K562 (cell line): ENCODE data around the gene RUNX1. TPM values are rescaled to one million over a fixed set of nuclear protein-coding genes. Genes with fewer than 3 reads are reported as not detected.

Experiments used
- BRD9 ChIP-seq: fragments of 450-650 bp; IDR thresholded peaks from 2 replicates; pipeline ENCODE4 v1.6.1; 2018; ENCODE audit warnings: low read depth; ENCODE audit not compliant: partially characterized antibody
- GTF2F1 ChIP-seq: IDR thresholded peaks from 2 replicates; pipeline ENCODE4 v1.6.1; 2011; ENCODE audit warnings: low read depth, low read length, improper control_type of control experiment
- MAZ ChIP-seq, 2 experiments: fragments of 450-650 bp in 1 of 2; sonication (generic) in 1 of 2; formaldehyde crosslinking; IDR thresholded peaks in 1 of 2; conservative IDR thresholded peaks in 1 of 2; 2 replicates each; pipeline versions ENCODE4 v1.4.0 to v1.5.0; 2020; ENCODE audit warnings: mild to moderate bottlenecking in 1 of 2, missing genetic modification reagents in 1 of 2
- MBD2 ChIP-seq: sonication (generic); IDR thresholded peaks from 2 replicates; pipeline ENCODE4 v1.6.1; 2016; ENCODE audit warnings: low read depth, borderline replicate concordance
- MEIS2 ChIP-seq: fragments of 450-650 bp; IDR thresholded peaks from 2 replicates; pipeline ENCODE4 v1.6.1; 2014; ENCODE audit warnings: mild to moderate bottlenecking; ENCODE audit not compliant: partially characterized antibody
- NFE2 ChIP-seq: IDR thresholded peaks from 2 replicates; pipeline ENCODE4 v1.6.1; 2014; ENCODE audit warnings: antibody characterized with exemption, low read depth
- PRPF4 ChIP-seq: fragments of 200-400 bp; formaldehyde crosslinking; IDR thresholded peaks from one replicate; pipeline ENCODE4 v1.6.1; 2017; ENCODE audit warnings: low read length, low read depth, mild to moderate bottlenecking; ENCODE audit not compliant: insufficient read depth, poor library complexity, severe bottlenecking
- SMAD2 ChIP-seq: fragments of 150-350 bp; IDR thresholded peaks from 2 replicates; pipeline ENCODE4 v1.6.1; 2014; ENCODE audit warnings: low read depth, mild to moderate bottlenecking, low read length
- SMARCA5 ChIP-seq: fragments of 450-650 bp; IDR thresholded peaks from 2 replicates; pipeline ENCODE4 v1.6.1; 2016
- SREBF2 ChIP-seq: sonication (generic); formaldehyde crosslinking; IDR thresholded peaks from 2 replicates; pipeline ENCODE4 v1.4.0; 2020; ENCODE audit warnings: mild to moderate bottlenecking, missing genetic modification reagents
- TAF15 ChIP-seq: fragments of 200-400 bp; formaldehyde crosslinking; IDR thresholded peaks from 2 replicates; pipeline ENCODE4 v1.6.1; 2017; ENCODE audit warnings: mild to moderate bottlenecking, low read depth, low read length, moderate library complexity
- TAF7 ChIP-seq: fragments of 450-650 bp; IDR thresholded peaks from 2 replicates; pipeline ENCODE4 v1.6.1; 2016; ENCODE audit warnings: missing genetic modification characterization, missing compliant biosample characterization
- XRCC4 ChIP-seq: IDR thresholded peaks from one replicate; pipeline ENCODE4 v1.6.1; 2011; ENCODE audit not compliant: insufficient read depth, insufficient read length; ENCODE audit errors: extremely low read depth
- ZBED1 ChIP-seq: IDR thresholded peaks from 2 replicates; pipeline ENCODE4 v1.6.1; 2014
- ZFP36 ChIP-seq: fragments of 150-350 bp; IDR thresholded peaks from 2 replicates; pipeline ENCODE4 v1.6.1; 2018; ENCODE audit warnings: low read length, low read depth; ENCODE audit not compliant: partially characterized antibody
- ZNF165 ChIP-seq: fragments of 250-450 bp; sonication (Bioruptor Pico); IDR thresholded peaks from 2 replicates; pipeline ENCODE4 v1.4.0; 2020; ENCODE audit warnings: borderline replicate concordance
- ZNF316 ChIP-seq: fragments of 450-650 bp; IDR thresholded peaks from 2 replicates; pipeline ENCODE4 v1.6.1; 2016
- polyA plus RNA-seq, 8 experiments: library from polyadenylated mRNA; depleted of rRNA in 4 of 8; stranded (reverse) in 5 of 8; unstranded in 3 of 8; fragments of >200 nt; fragmentation: Nextera tagmentation in 2 of 8; fragmentation: Illumina TruSeq in 1 of 8; extraction: Ambion mirVana in 2 of 8; extraction: Trizol in 1 of 8; gene quantifications; 2 replicates each; pipeline versions ENCODE4 v1.2.1 to v1.2.3, GENCODE V29; 2011 to 2014; ENCODE audit warnings: inconsistent platforms in 1 of 8, missing spikeins in 1 of 8
- total RNA-seq, 7 experiments: library from RNA; depleted of rRNA in 6 of 7; stranded (reverse); fragments of >200 nt in 6 of 7; fragmentation: Illumina TruSeq in 2 of 7; extraction: Trizol in 2 of 7; gene quantifications; 2 replicates each; pipeline versions ENCODE4 v1.2.1 to v1.2.3, GENCODE V29; 2011 to 2021; ENCODE audit warnings: low replicate concordance in 1 of 7
- TF ChIP-seq, protein P1 (sequence below): fragments of 200-800 bp; sonication (Bioruptor generic); IDR thresholded peaks from 2 replicates; pipeline ENCODE4 v1.6.1; 2016; ENCODE audit warnings: missing genetic modification characterization, missing compliant biosample characterization
- TF ChIP-seq, protein P2 (sequence below): fragments of 450-650 bp; formaldehyde crosslinking; IDR thresholded peaks from 2 replicates; pipeline ENCODE4 v1.4.0; 2022; ENCODE audit warnings: missing genetic modification characterization
- TF ChIP-seq, protein P3 (sequence below), 3 experiments: IDR thresholded peaks in 2 of 3; conservative IDR thresholded peaks in 1 of 3; 2 replicates each; pipeline ENCODE4 v1.5.1; 2011 to 2012; ENCODE audit warnings: low read length in 3 of 3, mild to moderate bottlenecking in 3 of 3, control low read depth in 2 of 3, improper control_type of control experiment in 1 of 3, inconsistent platforms in 1 of 3, low read depth in 1 of 3, mixed read lengths in 1 of 3, moderate library complexity in 1 of 3; ENCODE audit not compliant: insufficient read depth in 2 of 3
- TF ChIP-seq, protein P4 (sequence below): fragments of 450-650 bp; formaldehyde crosslinking; conservative IDR thresholded peaks from 2 replicates; pipeline ENCODE4 v1.4.0; 2022; ENCODE audit warnings: mild to moderate bottlenecking, missing genetic modification characterization

The RUNX1 gene
- total and polyA plus RNA-seq, 9 of the 15 experiments (the other 6 are each of a cell fraction or from before 2014, with no cell fraction given), result 2.2 to 68.6 (median 17.8) TPM

DNA sequence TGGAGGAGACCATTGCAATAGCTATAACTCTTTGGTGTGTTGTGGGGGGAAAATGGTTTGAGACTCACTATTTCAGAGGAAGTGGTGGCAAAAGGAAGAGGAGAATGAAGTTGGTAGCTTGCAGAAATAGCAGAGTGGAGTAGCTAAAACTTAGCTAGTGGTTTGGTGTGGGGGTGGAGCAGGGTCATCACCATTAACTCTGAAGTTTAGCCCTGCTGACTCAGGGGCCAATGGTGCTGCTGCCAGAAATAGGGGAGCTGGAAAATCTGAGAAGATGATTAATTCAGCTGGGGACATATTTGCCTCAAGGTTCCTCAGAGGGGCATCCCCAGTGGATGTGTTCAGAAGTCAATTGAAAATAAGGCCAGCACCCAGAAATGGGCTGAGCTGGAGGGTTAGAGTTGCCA lies 65.4 kb downstream of the RUNX1 start (continued):
- TF ChIP-seq, protein P1, sequence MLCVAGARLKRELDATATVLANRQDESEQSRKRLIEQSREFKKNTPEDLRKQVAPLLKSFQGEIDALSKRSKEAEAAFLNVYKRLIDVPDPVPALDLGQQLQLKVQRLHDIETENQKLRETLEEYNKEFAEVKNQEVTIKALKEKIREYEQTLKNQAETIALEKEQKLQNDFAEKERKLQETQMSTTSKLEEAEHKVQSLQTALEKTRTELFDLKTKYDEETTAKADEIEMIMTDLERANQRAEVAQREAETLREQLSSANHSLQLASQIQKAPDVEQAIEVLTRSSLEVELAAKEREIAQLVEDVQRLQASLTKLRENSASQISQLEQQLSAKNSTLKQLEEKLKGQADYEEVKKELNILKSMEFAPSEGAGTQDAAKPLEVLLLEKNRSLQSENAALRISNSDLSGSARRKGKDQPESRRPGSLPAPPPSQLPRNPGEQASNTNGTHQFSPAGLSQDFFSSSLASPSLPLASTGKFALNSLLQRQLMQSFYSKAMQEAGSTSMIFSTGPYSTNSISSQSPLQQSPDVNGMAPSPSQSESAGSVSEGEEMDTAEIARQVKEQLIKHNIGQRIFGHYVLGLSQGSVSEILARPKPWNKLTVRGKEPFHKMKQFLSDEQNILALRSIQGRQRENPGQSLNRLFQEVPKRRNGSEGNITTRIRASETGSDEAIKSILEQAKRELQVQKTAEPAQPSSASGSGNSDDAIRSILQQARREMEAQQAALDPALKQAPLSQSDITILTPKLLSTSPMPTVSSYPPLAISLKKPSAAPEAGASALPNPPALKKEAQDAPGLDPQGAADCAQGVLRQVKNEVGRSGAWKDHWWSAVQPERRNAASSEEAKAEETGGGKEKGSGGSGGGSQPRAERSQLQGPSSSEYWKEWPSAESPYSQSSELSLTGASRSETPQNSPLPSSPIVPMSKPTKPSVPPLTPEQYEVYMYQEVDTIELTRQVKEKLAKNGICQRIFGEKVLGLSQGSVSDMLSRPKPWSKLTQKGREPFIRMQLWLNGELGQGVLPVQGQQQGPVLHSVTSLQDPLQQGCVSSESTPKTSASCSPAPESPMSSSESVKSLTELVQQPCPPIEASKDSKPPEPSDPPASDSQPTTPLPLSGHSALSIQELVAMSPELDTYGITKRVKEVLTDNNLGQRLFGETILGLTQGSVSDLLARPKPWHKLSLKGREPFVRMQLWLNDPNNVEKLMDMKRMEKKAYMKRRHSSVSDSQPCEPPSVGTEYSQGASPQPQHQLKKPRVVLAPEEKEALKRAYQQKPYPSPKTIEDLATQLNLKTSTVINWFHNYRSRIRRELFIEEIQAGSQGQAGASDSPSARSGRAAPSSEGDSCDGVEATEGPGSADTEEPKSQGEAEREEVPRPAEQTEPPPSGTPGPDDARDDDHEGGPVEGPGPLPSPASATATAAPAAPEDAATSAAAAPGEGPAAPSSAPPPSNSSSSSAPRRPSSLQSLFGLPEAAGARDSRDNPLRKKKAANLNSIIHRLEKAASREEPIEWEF, result no peak
- TF ChIP-seq SMARCA5 (no peak), SMAD2 (no peak), ZNF165 (CRISPR knock-in tag) (no peak), ZFP36 (peak; percentile 13), PRPF4 (no peak), BRD9 (no peak), MEIS2 (peak; percentile 46), TAF7 (tag) (peak; percentile 46; the same call in 1 of the 2 replicates), ZBED1 (no peak), TAF15 (no peak), XRCC4 (no peak), ZNF316 (peak; percentile 56), MBD2 (no peak), MAZ (CRISPR knock-in tag; conservative IDR thresholded peaks at IDR 0.05 in 1 of 2, IDR thresholded peaks at IDR 0.05 in 1 of 2) (0 out of 4 replicates have a peak, but pooled peaks of 1 of the 2 experiments have one; percentile 21), GTF2F1 (no peak), SREBF2 (CRISPR knock-in tag) (no peak), NFE2 (peak; percentile 69)
- TF ChIP-seq, protein P2, sequence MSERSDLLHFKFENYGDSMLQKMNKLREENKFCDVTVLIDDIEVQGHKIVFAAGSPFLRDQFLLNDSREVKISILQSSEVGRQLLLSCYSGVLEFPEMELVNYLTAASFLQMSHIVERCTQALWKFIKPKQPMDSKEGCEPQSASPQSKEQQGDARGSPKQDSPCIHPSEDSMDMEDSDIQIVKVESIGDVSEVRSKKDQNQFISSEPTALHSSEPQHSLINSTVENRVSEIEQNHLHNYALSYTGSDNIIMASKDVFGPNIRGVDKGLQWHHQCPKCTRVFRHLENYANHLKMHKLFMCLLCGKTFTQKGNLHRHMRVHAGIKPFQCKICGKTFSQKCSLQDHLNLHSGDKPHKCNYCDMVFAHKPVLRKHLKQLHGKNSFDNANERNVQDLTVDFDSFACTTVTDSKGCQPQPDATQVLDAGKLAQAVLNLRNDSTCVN (CRISPR knock-in tag), result no peak
- TF ChIP-seq, protein P3, sequence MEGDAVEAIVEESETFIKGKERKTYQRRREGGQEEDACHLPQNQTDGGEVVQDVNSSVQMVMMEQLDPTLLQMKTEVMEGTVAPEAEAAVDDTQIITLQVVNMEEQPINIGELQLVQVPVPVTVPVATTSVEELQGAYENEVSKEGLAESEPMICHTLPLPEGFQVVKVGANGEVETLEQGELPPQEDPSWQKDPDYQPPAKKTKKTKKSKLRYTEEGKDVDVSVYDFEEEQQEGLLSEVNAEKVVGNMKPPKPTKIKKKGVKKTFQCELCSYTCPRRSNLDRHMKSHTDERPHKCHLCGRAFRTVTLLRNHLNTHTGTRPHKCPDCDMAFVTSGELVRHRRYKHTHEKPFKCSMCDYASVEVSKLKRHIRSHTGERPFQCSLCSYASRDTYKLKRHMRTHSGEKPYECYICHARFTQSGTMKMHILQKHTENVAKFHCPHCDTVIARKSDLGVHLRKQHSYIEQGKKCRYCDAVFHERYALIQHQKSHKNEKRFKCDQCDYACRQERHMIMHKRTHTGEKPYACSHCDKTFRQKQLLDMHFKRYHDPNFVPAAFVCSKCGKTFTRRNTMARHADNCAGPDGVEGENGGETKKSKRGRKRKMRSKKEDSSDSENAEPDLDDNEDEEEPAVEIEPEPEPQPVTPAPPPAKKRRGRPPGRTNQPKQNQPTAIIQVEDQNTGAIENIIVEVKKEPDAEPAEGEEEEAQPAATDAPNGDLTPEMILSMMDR (IDR thresholded peaks at IDR 0.05 in 2 of 3, conservative IDR thresholded peaks at IDR 0.05 in 1 of 3; ENCODE audit: insufficient read depth in 2 of 3, low read depth in 1 of 3, low read length in 3 of 3), result no peak
- TF ChIP-seq, protein P4, sequence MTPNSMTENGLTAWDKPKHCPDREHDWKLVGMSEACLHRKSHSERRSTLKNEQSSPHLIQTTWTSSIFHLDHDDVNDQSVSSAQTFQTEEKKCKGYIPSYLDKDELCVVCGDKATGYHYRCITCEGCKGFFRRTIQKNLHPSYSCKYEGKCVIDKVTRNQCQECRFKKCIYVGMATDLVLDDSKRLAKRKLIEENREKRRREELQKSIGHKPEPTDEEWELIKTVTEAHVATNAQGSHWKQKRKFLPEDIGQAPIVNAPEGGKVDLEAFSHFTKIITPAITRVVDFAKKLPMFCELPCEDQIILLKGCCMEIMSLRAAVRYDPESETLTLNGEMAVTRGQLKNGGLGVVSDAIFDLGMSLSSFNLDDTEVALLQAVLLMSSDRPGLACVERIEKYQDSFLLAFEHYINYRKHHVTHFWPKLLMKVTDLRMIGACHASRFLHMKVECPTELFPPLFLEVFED, result no peak
